HL-60/S4 treated with phorbol 12-myristate 13-acetate at 8.2 ng/mL for 4 days and 3 days (cell line): Measurements from ENCODE around the gene CPSF4L.

Source experiments
- in situ Hi-C: fragments of 300-500 bp; cut with MboI; formaldehyde crosslinking; loops from 2 replicates; pipeline ENCODE4 v1.15.0; 2022; ENCODE audit warnings: low sequenced_read_pairs

Gene CPSF4L

DNA sequence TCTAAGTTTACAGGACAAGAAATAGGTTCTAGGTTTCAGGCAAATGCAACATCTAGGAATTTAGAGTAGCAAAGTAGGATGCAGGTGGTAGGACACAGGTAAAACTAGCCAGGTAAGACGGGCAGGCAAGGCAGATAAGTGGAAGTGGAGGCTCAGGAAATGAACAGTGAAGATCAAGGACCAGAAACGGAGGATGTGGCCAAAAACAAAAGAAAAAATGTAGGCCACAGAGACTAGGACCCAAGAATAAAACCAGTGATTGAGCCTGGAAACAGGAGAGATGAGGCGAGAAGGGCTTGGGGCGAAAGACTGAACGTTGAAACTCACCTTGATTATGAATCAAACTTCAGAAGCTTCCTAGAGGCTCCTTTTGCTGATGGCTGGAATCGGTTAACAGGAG is 24.0 kb downstream of the CPSF4L start:
- in situ Hi-C loops, result no loop called here

DNA sequence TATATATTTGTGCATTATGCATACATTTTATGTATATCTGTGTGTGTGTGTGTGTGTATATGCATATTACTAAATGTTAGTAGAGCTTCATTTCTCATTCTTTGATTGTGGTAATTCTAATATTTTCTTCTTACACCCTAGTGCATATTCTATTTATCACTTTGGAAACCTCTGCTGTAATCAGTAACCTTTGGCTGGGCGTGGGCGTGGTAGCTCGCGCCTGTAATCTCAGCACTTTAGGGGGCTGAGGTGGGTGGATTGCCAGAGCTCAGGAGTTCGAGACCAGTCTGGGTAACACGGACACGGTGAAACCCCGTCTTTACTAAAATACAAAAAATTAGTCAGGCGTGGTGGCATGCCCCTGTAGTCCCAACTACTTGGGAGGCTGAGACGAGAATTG is 26.9 kb downstream of the CPSF4L start:
- in situ Hi-C loops, result no loop called here

DNA sequence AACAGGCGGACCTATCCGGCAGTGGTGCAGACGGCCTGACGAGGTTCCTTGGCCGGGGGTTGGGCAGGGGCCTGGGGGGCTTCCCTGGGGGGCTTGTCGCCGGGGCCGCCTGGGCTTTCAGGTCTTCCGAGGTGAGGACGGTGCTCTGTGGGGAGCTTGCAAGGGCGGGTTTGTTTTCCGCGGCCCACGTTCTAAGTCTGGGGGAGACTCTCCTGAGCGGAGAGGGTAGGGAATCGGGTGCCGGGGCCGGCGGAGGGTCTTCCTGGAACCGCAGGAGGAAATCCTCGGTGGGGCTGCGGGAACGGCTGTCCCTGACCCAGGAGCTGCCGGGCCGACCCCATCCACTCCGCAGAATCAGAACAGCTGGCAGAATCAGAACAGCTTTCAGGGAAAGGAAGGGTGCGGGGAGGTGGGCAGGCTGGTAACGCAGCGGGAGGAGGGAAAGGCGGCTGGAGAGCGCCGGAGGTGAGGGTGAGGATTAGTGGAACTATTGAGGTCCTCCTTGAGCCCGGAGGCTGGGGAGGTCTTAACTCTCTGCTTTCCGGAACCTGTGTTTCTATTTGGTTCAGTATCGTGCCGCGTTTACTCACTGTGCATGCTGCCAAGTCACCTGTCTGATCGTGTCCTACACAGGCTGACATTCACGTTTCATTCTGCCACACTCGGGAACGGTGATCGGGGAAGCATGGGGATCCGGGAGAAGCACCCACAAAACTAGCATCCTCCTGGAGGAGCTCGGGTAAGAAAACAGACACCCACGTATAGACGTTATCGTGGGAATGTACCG is 28.9 kb downstream of the CPSF4L start:
- in situ Hi-C loops, result no loop called here

DNA sequence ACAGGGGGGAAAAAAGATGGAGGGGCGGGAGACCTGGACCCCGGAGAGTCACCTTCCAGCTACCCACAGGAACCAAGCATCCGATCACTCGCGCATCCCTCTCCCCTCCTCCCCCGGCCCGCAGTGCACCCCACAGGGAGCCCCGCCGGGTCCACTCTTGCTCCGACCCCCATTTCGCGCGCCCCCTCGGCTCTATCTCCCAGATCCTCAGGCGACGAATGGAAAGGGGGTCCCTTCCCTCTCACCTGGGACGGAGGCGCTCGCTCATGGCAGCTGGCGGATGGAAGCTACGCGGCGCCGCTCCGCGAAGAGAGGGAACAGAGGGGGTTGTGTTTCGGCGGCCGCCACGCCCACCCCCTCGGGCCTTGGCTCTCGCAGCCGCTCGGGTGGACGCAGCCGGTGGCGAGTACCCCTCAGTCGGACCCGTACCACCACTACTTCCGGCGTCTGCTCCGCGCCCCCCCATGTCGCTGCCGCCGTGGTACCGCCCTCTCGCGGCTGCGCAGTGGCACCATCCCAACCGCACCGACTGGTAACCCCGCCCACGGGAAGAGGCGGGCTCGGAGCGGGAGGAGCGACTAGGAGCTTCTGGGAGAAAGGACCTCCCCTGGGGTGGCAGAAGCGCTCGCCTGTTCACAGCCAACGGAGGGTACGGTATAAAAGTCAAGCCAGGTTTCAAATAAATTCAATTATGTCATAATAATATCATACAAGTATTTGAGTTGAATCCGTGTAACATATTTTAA is 29.7 kb downstream of the CPSF4L start:
- in situ Hi-C loops, result no loop called here

DNA sequence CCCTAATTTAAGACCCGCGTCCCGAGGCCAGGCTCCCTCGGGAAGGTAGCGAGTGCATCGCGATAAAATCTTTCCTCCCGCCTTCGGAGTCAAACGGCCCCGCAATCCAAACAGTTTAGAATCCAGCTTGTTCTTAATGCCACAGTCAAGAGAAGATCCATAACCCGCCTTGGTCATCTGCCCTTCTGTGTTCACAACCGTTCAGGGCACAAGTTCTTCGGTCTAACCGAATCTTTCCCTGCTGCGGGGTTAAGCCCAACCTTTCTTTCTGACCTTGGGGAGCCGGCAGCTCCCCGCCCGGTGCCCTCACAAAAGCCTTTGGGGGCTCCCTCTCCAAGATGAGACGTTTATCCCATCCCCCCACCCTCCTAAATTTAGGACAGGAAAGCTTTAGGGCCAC is 30.3 kb downstream of the CPSF4L start:
- in situ Hi-C loops, result no loop called here

DNA sequence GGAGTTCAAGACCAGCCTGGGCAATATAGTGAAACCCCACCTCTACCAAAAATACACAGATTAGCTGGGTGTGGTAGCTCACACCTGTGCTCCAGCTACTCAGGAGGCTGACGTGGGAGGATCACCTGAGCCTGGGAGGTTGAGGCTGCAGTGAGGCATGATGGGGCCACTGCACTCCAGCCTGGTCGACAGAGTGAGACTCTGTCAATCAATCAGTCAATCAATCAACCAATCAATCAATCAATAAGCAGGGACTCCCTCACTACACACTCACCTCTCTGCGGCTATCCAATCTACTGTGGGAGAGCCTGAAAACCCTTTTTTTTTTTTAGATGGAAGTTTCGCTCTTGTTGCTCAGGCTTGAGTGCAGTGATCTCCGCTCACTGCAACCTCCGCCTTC is 31.6 kb downstream of the CPSF4L start:
- in situ Hi-C loops, result no loop called here

DNA sequence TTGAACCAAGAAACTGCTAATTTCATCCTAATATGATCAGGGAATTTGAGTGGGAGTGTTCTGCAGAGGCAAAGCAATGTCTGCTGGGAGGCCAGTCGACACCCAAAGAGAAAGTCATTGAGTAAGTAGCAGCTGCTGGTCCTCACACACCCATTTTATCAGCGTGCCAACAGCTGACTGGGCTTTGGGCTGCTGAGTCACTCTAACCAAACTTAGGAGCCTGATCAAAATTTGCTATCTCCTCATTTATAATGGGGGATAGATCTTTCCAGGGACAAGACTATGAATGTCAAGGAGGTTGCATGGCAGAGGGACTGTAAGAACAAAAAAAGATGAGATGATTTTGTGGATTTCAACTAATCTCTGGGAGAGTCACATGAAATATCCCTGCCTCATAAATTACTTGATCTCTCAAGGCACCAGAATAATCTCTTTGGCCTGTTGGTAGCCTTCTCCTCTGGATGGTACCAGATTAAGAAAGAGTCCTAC is 32.9 kb downstream of the CPSF4L start:
- in situ Hi-C loops, result no loop called here

DNA sequence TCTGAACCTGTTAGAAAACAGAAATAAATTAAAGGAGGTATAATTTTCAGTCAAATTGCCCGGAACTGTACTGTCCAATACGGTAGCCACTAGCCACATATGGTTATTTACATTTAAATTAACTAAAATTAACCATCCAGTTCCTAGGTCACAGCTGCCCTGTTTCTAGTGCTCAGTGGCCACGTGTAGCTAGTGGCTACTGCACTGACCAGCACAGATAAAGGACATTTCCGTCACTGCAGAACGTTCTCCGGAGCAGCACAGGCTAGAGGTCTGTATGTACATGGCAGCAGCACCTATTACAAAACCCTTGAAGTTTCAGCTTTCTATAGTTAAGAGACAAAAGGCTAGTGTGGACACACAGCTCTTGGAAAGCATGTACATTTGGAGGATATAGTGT is 33.7 kb downstream of the CPSF4L start:
- in situ Hi-C loops, result no loop called here

DNA sequence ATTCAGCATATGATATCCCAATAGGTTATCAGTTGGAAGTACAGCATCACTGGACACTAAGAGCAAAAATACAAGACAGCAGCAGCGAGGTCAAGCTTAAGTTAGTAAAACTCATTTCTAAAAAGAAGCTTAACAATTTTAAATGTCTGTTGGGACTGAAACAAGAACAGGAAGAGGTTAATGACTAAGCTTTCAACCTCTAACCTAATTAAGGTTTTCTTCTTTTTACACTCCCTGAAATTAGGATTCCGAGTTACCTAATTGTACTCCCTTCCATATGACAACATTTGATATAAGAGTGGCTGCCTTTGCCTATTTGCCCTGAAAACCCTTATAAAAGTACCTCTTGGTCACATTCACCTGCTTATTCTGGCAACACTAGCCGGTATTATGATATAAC is 34.3 kb downstream of the CPSF4L start:
- in situ Hi-C loops, result no loop called here

DNA sequence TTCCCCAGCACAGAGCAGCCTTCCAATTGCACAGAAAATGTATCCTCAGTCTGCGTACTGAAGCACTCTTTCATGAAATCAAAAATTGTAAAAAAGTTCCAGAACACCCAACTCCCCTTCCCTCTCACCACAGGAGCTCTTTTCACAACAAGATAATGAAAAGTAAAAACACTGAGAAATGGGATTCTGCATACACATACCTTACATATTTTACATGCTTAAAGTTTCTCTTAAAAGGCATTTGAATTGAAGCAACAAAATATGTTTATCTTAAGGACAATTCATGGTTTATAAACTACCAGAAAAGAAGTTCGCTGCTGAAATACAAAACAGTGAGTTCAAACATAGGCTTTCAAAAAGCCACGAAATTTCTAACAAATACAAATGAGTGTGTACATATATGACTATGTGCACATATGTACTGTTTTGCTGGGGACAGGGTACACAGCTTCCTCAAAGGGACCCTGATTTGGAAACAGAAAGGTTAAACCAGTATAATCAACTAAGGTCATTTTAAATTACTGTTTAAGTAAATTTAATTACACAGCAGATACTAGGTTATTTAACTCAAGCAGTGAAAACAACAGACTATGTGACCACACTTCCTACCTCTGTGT is 35.0 kb downstream of the CPSF4L start:
- in situ Hi-C loops, result no loop called here

DNA sequence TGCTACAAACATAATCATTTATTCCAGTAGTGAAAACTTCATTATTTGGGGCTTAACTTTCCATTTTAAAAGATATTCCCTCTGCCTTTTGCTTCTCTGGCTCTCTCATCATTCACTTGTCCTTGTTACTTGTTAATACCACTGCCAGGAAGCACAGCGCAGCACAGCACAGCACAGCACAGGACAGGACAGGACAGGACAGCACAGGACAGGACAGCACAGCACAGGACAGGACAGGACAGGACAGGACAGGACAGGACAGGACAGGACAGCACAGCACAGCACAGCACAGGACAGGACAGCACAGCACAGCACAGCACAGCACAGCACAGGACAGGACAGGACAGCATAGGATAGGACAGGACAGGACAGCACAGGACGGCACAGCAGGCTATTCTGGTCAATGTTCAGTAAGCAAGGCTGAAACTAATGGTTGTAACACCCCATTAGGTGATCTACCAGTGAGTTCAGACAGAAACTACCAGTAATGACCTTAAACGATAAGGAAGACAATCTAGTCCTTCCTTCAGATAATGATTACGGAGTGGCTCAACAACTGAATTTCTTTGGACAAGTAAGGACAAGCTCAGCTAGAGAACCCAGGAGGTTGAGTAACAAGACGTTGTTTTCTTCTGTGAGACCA is 36.9 kb downstream of the CPSF4L start:
- in situ Hi-C loops, result no loop called here

DNA sequence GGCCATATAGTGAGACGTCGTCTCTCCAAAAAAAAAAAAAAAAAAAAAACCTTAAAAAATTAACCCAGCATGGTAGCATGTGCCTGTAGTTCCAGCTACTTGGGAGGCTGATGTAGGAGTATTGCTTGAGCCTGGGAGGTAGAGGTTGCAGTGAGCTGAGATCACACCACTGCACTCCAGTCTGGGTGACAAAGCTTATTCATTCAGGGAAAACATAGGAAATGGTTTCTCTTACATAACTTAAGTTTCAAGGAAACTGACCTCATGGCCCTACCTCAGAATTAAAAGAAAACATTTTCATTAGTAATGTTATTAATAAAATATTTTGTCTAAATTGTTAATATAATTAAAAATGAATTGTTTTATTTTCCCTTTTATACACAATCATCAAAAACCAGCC is 37.4 kb downstream of the CPSF4L start:
- in situ Hi-C loops, result no loop called here

DNA sequence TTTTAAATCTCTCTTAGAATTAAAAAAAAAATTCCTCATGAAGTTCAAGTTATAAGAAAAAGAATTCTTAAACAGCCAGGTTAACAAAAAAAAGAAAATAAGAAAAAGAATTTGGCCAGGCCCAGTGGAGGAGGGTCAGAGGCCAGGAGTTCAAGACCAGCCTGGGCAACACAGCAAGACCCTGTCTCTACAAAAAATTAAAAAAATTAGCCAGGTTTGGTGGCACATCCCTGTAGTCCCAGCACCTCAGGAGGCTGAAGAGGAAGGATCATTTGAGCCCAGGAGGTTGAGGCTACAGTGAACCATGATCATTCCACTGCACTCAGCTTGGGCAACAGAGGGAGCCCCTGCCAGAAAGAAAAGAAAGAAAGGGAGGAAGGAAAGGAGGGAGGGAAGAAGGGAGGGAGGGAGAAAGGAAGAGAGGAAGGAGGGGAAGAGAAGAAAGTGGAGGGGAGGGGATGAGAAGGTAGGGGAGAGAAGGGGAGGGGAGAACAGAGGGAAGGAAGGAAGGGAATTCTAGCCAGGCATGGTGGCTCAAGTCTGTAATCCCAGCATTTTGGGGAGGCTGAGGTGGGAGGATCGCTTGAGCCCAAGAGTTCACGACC is 38.0 kb downstream of the CPSF4L start:
- in situ Hi-C loops, result no loop called here

DNA sequence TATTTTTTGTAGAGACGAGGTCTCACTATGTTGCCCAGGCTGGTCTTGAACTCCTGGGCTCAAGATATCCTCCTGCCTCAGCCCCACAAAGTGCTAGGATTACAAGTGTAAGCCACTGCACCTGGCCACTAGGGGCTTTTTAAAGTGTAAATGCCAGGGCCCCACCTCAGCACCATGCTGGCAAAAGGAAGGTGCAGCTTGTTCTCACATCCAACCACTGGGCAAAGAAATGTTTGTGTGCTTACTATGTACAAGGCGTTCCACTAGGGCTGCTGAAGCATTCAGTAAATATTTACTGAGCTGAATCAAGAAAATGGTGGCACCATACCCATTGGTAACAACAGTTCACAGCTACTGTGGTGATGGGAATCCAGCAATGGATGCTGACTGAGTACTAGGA is 46.2 kb downstream of the CPSF4L start:
- in situ Hi-C loops, result no loop called here

DNA sequence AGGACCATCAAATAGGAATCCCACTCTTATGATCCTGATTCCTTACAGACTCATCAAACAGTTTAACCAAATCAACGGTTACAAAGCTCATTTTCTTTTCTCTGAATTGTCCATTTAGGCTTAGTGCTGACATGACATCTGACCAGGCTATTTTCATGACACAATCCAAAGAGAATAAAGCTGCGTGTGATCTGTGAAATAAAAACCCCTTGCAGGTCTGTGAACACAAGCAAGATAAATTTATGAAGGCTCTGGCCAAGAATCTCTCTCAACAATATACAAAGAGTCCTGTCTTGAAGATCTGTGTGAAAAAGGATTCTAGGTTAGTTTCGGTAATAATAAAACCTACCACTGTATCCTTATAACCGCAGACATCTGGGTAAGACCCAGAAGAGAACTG is 46.8 kb downstream of the CPSF4L start:
- in situ Hi-C loops, result no loop called here

DNA sequence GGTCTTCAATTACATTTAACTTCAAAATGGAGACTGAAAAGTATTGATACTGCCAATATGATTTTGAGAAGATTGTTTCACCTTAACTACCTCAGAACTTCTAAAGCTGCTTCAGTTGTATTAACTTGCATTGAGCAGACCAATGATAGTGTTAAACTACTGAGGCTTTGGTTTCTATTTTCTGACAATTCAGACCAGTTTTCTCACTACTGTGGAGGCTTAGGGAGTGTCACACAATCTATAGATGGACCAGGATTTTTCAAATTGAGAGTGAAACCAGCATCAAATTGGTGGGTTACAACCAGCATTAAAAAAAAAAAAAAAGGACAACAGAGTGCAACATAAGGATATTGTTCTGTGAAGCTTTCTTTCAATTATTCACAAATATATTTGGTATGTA is 47.7 kb downstream of the CPSF4L start:
- in situ Hi-C loops, result no loop called here

DNA sequence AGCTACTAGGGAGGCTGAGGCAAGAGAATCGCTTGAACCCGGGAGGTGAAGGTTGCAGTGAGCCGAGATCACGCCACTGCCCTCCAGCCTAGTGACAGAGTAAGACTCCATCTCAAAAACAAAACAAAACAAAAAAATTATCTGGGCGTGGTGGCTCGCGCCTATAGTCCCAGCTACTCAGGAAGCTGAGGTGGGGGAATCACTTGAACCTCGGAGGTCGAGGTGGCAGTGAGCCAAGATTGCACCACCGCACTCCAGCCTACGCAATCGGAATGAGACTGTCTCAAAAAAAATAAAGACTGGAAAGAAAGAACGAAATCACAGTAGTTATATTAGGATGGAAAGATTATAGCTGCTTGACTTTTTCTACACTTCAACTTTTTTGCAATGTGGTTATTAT is 49.9 kb downstream of the CPSF4L start:
- in situ Hi-C loops, result no loop called here

DNA sequence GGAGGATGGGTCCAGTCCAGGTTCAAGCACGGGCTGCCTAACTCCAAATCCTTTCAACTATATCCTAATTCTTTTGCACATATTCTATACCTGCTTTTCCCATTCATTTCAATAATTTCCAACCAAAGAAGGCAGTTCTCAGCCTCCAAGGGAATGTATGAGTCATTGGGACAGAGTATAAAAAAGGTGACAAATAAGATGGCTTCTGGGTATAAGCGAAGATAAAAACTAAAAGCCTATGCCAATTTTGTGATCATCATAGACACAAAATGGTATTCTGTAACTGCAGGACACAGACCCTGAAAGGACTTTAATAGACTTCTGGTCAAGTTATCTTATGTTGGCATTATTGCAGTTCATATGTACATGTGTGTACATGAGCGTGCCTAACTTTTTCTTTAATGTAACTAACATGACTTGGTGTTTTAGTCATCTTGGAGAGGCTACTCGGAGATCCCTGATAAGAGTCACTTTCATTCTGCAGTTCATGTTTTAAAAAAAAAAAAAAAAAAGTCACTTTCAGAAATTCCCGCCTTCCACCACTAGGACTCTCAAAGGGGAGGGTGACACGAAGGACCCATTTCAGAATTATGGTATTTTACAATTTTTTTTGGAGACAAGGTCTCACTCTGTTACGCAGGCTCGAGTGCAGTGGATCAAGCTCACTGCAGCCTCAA is 51.5 kb downstream of the CPSF4L start:
- in situ Hi-C loops, result no loop called here

DNA sequence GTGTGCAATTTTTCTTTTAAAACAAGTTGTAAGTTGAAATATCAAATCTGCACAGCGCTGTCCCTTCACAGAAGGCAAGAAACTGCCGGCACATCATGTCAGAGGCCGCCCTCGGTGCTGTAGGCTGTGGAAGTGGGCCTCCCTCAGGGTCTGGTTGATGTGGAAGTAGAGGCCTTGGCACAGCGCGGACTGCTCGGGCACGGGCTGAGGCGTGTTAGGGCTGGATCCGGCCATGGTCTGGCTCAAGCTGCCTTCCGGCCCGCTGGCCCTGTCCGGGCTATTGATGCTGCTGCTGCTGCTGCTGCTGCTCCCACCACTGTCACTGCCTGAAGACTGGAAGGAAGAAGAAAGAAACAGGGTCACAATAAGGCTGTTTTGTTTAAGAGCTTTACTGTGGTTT is 52.2 kb downstream of the CPSF4L start:
- in situ Hi-C loops, result no loop called here

DNA sequence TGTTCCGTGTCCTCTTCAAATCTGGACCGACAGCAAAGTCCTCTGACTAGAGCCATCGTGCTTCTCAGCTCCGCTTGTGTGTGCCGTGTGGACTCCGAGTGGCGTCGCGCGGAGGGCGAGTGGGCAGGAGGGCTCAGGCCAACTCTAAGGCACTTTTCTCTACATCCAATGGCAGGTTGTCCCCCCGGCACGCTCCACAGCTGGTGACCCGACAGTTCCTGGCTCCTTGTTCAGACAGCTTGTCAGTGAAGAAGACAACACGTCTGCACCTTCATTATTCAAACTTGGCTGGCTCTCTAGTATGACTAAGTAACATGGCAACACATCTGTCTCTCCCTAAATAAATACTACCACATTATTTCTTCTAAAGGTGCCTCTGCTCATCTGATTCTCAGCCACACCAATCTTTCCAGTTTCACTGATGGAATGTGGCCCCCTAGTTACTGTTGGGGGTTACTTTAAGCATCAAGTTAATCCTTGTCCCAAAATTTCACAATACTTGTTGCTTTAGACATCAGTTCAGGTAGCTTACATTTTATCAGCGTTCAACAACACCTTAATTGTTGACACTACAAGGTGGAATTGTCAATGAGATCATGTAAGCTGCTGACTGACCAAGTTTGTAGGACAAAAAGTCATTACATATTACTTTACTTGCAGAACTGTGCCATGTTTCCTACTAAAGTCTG is 53.4 kb downstream of the CPSF4L start:
- in situ Hi-C loops, result no loop called here
